Activated T-cell treated with anti-CD3 and anti-CD28 coated beads for 48 hours (primary cell): Measurements from ENCODE around the gene HIGD2B.
"Not testable (repeated sequence)": the region's sequence is repeated elsewhere in the genome, so short reads cannot be mapped to it uniquely, and the experiment has no call there.

ENCODE experiments used
- DNase-seq: peaks from one replicate; pipeline ENCODE4 v3.0.0-alpha.2; 2020; ENCODE audit warnings: low read depth

The HIGD2B gene

GRCh38 chr15:72685925-72686794 lies at the start of gene HIGD2B, which contains the start of gene BBS4:
TSS of gene HIGD2B (minus strand) at chr15:72686182. CDS start at chr15:72676374, 9,808 bp downstream.
TSS of gene BBS4 (plus strand) at chr15:72686207. CDS start at chr15:72686228, 21 bp downstream.
- peak; percentile 84 for DNase-seq

GRCh38 chr15:72735111-72735510 lies 49.1 kb upstream of the HIGD2B start:
- no peak for DNase-seq

- no peak for DNase-seq
Measured at GRCh38 chr15:72733941-72734738, 48.2 kb upstream of the HIGD2B start.

GRCh38 chr15:72732516-72732915 lies 46.5 kb upstream of the HIGD2B start:
- DNase-seq: no peak

- DNase-seq: no peak
Measured at GRCh38 chr15:72732086-72732485, 46.1 kb upstream of the HIGD2B start.

GRCh38 chr15:72728821-72729220 lies 42.8 kb upstream of the HIGD2B start:
- no peak for DNase-seq

GRCh38 chr15:72728249-72728648 lies 42.3 kb upstream of the HIGD2B start:
- DNase-seq: not testable (repeated sequence)

GRCh38 chr15:72727154-72727553 lies 41.2 kb upstream of the HIGD2B start:
- no peak for DNase-seq

GRCh38 chr15:72725851-72726250 lies 39.9 kb upstream of the HIGD2B start:
- DNase-seq: not testable (repeated sequence)

- no peak for DNase-seq
Measured at GRCh38 chr15:72725446-72725845, 39.5 kb upstream of the HIGD2B start.

GRCh38 chr15:72724028-72724427 lies 38.0 kb upstream of the HIGD2B start:
- DNase-seq: no peak

- DNase-seq: peak; percentile 48
Measured at GRCh38 chr15:72722071-72722696, 36.2 kb upstream of the HIGD2B start.

- DNase-seq: not testable (repeated sequence)
Measured at GRCh38 chr15:72708551-72709303, 22.7 kb upstream of the HIGD2B start.

GRCh38 chr15:72706266-72706665 lies 20.3 kb upstream of the HIGD2B start:
- no peak for DNase-seq

GRCh38 chr15:72700076-72700475 lies 14.1 kb upstream of the HIGD2B start:
- DNase-seq: no peak

GRCh38 chr15:72698938-72699337 lies 13.0 kb upstream of the HIGD2B start:
- no peak for DNase-seq

GRCh38 chr15:72690938-72691337 lies 5.0 kb upstream of the HIGD2B start:
- DNase-seq: no peak

GRCh38 chr15:72688697-72689096 lies 2.7 kb upstream of the HIGD2B start:
- DNase-seq: no peak

- no peak for DNase-seq
Measured at GRCh38 chr15:72685301-72685924, 569 bp downstream of the HIGD2B start.

- no peak for DNase-seq
Measured at GRCh38 chr15:72682772-72683171, 3.2 kb downstream of the HIGD2B start.

- no peak for DNase-seq
Measured at GRCh38 chr15:72680931-72681330, 5.1 kb downstream of the HIGD2B start.
